GM15510 (cell line): ENCODE results near the gene PTP4A2.

Experiments
- POLR2A ChIP-seq: IDR thresholded peaks from 3 replicates; pipeline ENCODE4 v1.6.1; 2011; ENCODE audit warnings: borderline replicate concordance; ENCODE audit not compliant: insufficient read length; ENCODE audit errors: extremely low read depth

Gene PTP4A2

DNA sequence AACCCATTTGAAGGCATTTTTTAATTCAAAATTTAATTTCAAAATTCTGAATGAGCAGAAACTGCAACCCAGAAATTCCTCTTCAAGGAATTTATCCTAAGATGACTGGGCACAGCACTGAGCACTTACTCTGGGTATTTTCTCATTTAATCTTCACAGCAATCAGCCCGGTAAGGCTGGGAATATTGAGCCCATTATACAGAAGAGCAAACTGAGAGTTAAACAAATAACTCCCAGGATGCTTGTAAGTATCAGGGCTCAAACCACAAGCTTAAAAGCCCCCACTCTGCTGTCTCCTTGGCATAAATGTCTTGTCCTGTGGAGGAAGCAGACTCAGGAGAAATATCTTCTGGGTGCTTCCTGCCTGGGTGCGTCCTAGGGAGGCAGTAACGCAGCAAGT lies 69.3 kb downstream of the PTP4A2 start:
- TF ChIP-seq POLR2A: no peak

DNA sequence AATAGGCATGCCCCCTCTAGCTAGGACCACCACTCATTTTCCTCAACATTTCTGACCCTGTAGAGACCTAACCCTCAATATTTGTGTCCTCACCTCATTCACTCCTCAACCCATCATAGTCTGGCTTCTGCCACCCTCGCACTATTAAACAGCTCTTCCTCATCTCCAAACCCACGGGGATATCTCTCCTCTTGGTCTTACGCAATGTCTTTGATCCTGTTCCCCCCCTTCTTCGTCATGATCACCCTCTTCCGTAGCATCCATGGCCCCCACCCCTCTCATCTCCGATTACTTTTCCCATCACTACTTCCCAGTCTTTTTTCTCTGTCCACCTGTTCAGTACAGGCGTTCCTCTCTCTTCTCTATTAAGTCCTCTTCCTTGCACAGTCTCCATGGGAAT lies 70.6 kb downstream of the PTP4A2 start:
- no peak for TF ChIP-seq POLR2A

DNA sequence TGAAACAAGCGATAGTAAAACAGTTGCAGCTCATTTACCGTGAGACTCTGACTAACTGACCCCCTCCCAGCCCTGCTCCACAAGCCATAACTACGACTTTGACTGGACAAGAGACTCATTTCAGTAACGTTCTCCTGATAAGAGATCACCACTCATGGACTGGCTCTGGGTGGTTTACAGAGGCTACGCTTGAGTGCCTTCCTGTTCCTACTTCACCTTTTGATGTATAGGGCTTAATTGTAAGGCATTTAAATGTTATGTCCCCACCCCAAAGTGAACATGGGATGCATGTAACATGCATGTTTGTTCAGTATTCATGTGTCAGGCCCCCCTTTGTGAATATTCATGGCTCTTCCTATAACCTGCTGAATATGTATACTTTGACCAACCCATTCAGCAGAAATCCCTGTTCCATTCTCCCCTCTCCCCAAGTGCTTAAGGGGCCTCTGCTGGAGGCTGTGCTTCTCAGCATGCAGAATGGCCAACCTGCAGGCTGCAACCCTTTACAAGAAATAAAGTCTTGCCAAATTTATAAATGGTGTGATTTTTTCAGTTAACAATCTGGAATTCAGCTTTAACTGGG lies 71.6 kb downstream of the PTP4A2 start:
- no peak for TF ChIP-seq POLR2A

DNA sequence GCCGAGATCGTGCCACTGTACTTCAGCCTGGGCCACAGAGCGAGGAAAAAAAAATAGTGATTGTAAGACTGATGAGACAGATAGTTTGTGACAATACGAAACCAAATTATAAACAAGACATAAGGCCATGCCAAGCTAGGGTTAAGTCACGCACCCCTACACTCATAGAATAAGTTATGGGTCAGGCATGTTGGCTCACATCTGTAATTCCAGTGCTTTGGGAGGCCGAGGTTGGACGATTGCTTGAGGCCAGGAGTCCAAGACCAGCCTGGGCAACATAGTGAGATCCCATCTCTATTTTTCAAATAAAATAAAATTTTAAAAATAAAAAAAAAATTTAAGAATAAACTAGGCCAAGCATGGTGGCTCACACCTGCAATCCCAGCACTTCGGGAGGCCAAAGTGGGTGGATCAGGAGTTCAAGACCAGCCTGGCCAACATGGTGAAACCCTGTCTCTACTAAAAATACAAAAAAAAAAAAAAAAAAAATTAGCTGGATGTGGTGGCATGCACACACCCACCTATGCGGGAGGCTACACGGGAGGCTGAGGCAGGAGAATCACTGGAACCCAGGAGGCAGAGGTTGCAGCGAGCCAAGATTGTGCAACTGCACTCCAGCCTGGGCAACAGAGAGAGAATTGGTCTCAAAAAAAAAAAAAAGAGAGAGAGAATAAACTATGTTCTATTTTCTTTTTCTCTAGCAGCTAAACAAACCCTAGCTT lies 72.3 kb downstream of the PTP4A2 start:
- no peak for TF ChIP-seq POLR2A

DNA sequence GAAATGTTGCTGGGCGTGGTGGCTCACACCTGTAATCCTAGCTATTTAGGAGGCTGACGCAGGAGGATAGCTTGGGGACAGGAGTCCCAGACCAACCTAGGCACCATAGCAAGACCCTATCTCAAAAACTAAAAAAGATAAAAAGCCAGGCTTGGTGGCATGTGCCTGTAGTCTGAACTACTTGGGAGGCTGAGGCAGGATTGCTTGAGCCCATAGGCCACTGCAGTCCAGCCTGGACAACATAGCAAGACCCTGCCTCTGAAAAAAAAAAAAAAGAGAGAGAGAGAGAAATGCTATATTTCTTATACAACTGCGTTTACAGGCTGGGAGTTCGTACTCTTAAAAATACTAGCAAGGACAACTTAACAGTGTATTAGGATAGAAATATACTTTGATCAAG lies 76.1 kb downstream of the PTP4A2 start:
- no peak for TF ChIP-seq POLR2A

DNA sequence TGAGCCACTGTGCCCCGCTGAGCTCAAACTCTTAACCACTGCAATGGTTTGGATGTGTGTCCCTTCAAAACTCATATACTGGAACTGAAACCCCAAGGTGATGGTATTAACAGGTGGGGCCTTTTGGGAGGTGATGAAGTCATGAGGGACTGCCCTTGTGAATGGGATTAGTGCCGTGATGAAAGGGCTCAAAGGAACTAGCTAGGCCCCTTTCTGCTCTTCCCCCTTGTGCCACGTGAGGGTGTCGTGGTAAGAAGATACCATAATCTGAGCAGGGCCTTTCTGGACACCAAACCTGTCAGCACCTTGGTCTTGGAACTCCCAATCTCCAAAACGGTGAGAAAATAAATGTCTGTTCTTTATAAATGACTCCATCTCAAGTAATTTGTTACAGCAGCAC lies 76.8 kb downstream of the PTP4A2 start:
- TF ChIP-seq POLR2A: no peak

DNA sequence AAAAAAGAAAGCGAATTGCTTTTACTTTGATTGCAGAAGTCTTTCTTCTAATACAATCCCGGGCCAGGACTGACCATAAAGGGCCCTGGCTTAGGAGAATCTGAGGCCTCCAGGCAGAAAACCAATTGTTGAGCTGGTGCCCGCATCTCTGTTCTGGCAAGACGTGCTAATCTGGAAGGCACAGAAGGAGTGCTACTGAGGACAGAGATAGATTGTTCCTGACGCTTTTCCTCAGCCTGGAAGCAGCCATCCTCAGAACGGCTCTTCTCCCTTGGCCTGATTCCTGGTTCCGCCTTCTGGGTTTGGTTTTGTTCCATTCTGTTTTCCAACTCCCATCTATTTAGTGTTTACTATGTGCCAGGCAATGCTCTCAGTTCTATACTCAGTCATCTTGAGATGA lies 77.6 kb downstream of the PTP4A2 start:
- TF ChIP-seq POLR2A: no peak

DNA sequence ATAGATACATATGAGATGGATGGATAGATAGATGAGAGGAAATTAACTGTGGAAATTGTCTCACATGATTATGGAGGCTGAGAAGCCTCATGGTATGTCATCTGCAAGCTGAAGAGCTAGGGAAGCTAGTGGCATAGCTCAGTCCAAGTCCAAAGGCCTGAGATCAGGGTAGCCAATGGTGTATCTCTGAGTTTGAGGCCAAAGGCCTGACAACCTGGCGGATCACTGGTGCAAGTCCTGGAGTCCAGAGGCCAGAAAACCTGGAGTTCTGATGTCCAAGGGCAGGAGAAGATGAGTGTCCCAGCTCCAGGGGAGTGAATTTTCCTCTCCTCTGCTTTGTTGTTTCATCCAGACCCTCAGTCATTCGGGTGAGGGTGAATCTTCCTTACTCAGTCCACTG lies 78.4 kb downstream of the PTP4A2 start:
- no peak for TF ChIP-seq POLR2A

DNA sequence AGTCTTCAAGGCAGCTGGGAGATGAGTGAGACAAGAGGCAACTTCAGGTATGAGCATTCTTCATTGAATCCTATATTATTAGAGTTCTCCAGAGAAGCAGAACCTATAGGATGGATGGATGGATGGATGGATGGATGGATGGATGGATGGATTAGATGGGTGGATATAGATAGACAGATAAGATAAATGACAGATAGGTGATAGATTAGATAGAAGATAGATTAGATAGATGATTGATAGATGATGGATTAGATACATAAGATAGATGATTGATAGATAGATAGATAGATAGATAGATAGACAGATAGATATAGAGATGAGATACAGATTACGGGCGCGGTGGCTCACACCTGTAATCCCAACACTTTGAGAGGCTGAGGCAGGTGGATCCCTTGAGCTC lies 79.1 kb downstream of the PTP4A2 start:
- TF ChIP-seq POLR2A: no peak

DNA sequence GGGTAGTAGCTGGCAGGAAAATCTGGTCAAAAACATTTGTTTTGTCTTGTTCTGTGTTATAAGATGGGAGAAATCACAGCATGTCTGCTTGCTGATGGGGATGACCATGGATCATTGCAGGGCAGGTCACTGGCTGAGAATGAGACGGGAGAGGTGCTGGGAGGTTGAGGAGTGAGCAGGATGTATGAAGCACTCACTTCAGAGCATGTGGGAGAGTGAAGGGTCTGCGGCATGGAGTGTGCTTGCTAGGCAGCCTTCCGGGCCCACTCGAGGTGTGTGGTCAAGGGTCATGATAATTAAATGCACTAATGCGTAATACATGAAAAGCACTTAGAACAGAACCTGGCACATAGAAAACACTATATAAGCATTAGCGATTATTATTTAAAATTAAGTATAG lies 80.3 kb downstream of the PTP4A2 start:
- no peak for TF ChIP-seq POLR2A
